ENCODE results near the gene RBFOX2. TPM values are rescaled to one million over a fixed set of nuclear protein-coding genes. Genes with fewer than 3 reads are reported as not detected.

The RBFOX2 gene
- total and polyA plus RNA-seq, 10 donors: 2.6 to 39.6 (median 31.8) TPM

- no peak for DNase-seq
- intact Hi-C loops (cut with DNase I; ENCODE audit: low total_unique reads): no loop called here
- peaks cover 0 to 23% (median 0%) of the 10 kb centered on the region in 7 donors for H3K27me3 ChIP-seq (replicated peaks in 1 of 7)
- no peaks in the 10 kb centered on the region for H3K9me3 ChIP-seq
- peak overlapping the region in 5 of 8 donors; percentile 6 to 46 (median 29) for H3K27ac ChIP-seq
- TF ChIP-seq, protein P1, sequence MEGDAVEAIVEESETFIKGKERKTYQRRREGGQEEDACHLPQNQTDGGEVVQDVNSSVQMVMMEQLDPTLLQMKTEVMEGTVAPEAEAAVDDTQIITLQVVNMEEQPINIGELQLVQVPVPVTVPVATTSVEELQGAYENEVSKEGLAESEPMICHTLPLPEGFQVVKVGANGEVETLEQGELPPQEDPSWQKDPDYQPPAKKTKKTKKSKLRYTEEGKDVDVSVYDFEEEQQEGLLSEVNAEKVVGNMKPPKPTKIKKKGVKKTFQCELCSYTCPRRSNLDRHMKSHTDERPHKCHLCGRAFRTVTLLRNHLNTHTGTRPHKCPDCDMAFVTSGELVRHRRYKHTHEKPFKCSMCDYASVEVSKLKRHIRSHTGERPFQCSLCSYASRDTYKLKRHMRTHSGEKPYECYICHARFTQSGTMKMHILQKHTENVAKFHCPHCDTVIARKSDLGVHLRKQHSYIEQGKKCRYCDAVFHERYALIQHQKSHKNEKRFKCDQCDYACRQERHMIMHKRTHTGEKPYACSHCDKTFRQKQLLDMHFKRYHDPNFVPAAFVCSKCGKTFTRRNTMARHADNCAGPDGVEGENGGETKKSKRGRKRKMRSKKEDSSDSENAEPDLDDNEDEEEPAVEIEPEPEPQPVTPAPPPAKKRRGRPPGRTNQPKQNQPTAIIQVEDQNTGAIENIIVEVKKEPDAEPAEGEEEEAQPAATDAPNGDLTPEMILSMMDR (IDR thresholded peaks at IDR 0.05 in 8 of 11, conservative IDR thresholded peaks at IDR 0.05 in 3 of 11): no peak
- H3K4me3 ChIP-seq: no peak overlapping the region
- peaks cover 0 to 4% (median 0%) of the 10 kb centered on the region in 6 donors for H3K4me1 ChIP-seq
- 66 to 80% (median 73%) methylated on average over 10 of the region's 10 CpGs for WGBS, 5 donors
- no peaks in the 10 kb centered on the region for H3K36me3 ChIP-seq
These were observed 261.7 kb downstream of the RBFOX2 start for GRCh38 chr22:35766654-35767580.

DNA sequence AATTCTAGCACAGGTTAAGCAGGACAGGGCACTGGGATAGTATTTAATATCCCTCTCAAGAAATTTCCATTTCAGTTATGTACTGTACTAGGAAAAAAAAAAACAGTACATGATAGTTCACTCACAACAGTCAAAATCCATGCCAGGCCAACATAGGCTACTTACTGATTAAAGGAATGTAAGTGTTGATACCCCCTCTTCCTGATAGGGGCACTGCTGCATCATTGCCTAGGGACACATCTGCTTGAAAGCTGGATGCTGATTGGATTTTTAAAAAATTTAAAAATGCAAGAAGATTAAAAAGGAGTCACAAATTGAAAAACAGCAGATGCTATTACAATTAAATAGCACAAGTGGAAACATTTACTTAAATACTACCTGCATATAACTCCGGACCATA lies 267.6 kb downstream of the RBFOX2 start:
- H3K27me3 ChIP-seq (replicated peaks in 1 of 7): peaks cover 0 to 20% (median 0%) of the 10 kb centered on the region in 7 donors
- intact Hi-C loops (cut with DNase I; ENCODE audit: low total_unique reads): no loop called here
- no peak overlapping the region for H3K27ac ChIP-seq
- H3K36me3 ChIP-seq: peaks cover 0 to 10% (median 0%) of the 10 kb centered on the region in 6 donors
- no peaks in the 10 kb centered on the region for H3K9me3 ChIP-seq
- H3K4me3 ChIP-seq: no peak overlapping the region
- H3K4me1 ChIP-seq: no peaks in the 10 kb centered on the region
- no peak for TF ChIP-seq POLR2A (IDR thresholded peaks at IDR 0.05)
- no peak for DNase-seq
- 88 to 98% (median 97%) methylated on average over 1 of the region's 1 CpG for WGBS, 5 donors

GRCh38 chr22:35758394-35758793 lies 270.2 kb downstream of the RBFOX2 start:
- TF ChIP-seq POLR2AphosphoS5 (IDR thresholded peaks at IDR 0.05) (no peak), POLR2A (IDR thresholded peaks at IDR 0.05) (no peak)
- TF ChIP-seq, protein P1 (IDR thresholded peaks at IDR 0.05 in 8 of 11, conservative IDR thresholded peaks at IDR 0.05 in 3 of 11): no peak
- no peaks in the 10 kb centered on the region for H3K9me3 ChIP-seq
- H3K27me3 ChIP-seq (replicated peaks in 1 of 7): peaks cover 0 to 30% (median 0%) of the 10 kb centered on the region in 7 donors
- no peaks in the 10 kb centered on the region for H3K4me1 ChIP-seq
- 54 to 89% (median 72%) methylated on average over 1 of the region's 1 CpG for WGBS, 5 donors
- H3K4me3 ChIP-seq: no peak overlapping the region
- intact Hi-C loops (cut with DNase I; ENCODE audit: low total_unique reads): no loop called here
- H3K27ac ChIP-seq: no peak overlapping the region
- DNase-seq: no peak
- H3K36me3 ChIP-seq: peaks cover 0 to 10% (median 0%) of the 10 kb centered on the region in 6 donors

DNA sequence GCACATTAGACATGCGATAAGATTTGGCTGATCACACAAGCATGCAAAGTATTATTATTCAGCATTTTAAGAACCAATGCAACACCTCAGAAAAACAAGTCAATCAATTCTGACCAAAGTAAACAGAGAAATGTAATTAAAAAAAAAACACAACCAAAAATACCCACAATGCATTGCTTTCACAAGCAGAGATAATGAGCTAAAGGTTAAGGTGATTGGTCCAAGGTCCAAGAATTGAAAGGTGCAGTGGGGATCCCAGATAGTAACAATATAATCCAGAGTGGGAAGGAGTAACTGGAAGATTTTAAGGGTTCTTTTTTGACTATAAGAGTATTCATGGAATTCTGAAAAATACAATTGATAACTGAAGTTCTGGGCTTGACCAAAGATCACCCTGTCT lies 271.9 kb downstream of the RBFOX2 start:
- TF ChIP-seq POLR2A (IDR thresholded peaks at IDR 0.05): no peak
- no peak for DNase-seq
- Histone ChIP-seq H3K27me3 (replicated peaks in 1 of 7) (peaks cover 0 to 27% (median 0%) of the 10 kb centered on the region in 7 donors), H3K4me1 (peaks cover 0 to 15% (median 10%) of the 10 kb centered on the region in 6 donors), H3K27ac (no peak overlapping the region), H3K36me3 (peaks cover 0 to 10% (median 0%) of the 10 kb centered on the region in 6 donors), H3K4me3 (no peak overlapping the region), H3K9me3 (no peaks in the 10 kb centered on the region)
- intact Hi-C loops (cut with DNase I; ENCODE audit: low total_unique reads): no loop called here
- WGBS, 5 donors: 90 to 98% (median 96%) methylated on average over 1 of the region's 1 CpG

DNA sequence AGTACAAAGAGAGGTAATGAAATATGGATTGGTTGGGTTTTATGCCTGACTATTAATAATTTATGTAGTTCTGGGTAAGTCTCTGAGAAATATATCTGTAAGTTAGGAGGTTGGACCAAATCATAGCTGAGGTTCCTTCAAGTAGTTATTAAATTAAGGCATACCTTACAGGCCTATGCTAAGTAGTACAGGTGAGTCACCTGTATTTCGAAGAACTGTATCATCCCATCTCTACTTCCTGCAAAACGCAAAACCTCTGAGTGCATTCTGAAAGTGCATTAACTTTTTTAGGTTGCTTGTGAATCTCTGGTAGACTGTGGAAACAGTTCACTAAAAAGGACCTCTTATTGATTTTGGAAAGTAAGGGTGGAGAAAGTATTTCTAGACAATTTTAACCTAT lies 273.9 kb downstream of the RBFOX2 start:
- Histone ChIP-seq H3K27me3 (replicated peaks in 1 of 7) (peaks cover 0 to 40% (median 0%) of the 10 kb centered on the region in 7 donors), H3K27ac (no peak overlapping the region), H3K4me1 (peaks cover 0 to 25% (median 10%) of the 10 kb centered on the region in 6 donors), H3K4me3 (no peak overlapping the region), H3K9me3 (no peaks in the 10 kb centered on the region), H3K36me3 (peaks cover 0 to 8% (median 0%) of the 10 kb centered on the region in 6 donors)
- TF ChIP-seq POLR2A (IDR thresholded peaks at IDR 0.05) (no peak), POLR2AphosphoS5 (IDR thresholded peaks at IDR 0.05) (no peak)
- TF ChIP-seq, protein P1 (IDR thresholded peaks at IDR 0.05 in 8 of 11, conservative IDR thresholded peaks at IDR 0.05 in 3 of 11): no peak
- WGBS, 5 donors: 73 to 93% (median 88%) methylated on average over 2 of the region's 2 CpGs
- no peak for DNase-seq
- intact Hi-C loops (cut with DNase I; ENCODE audit: low total_unique reads): no loop called here
